Fibroblast of mammary gland (primary cell): ENCODE measurements around the gene CALML3.

Source experiments
- DNase-seq: peaks from one replicate; pipeline ENCODE4 v3.0.0-alpha.2; 2010; ENCODE audit warnings: low read depth
- H3K4me3 ChIP-seq: 2 replicates; pipeline ENCODE4 v1.5.1; 2011; ENCODE audit warnings: low read depth, mild to moderate bottlenecking, low read length, moderate library complexity; ENCODE audit not compliant: control insufficient read depth
- CTCF ChIP-seq: conservative IDR thresholded peaks from 2 replicates; pipeline ENCODE4 v1.5.1; 2011; ENCODE audit warnings: low read depth, low read length, inconsistent platforms; ENCODE audit not compliant: control insufficient read depth, insufficient read depth

Gene CALML3

GRCh38 chr10:5492929-5493576 lies 31.7 kb upstream of the CALML3 start:
- no peak for TF ChIP-seq CTCF
- DNase-seq: no peak
- no peak overlapping the region for H3K4me3 ChIP-seq

- no peak for TF ChIP-seq CTCF
- no peak overlapping the region for H3K4me3 ChIP-seq
- DNase-seq: no peak
Observed at GRCh38 chr10:5493691-5494090, 31.1 kb upstream of the CALML3 start.

GRCh38 chr10:5494611-5495010 lies 30.1 kb upstream of the CALML3 start:
- no peak for DNase-seq
- no peak overlapping the region for H3K4me3 ChIP-seq
- no peak for TF ChIP-seq CTCF

GRCh38 chr10:5496261-5497250 lies 28.2 kb upstream of the CALML3 start:
- DNase-seq: no peak
- TF ChIP-seq CTCF: no peak
- no peak overlapping the region for H3K4me3 ChIP-seq

- TF ChIP-seq CTCF: no peak
- H3K4me3 ChIP-seq: no peak overlapping the region
- no peak for DNase-seq
Observed at GRCh38 chr10:5497289-5497688, 27.5 kb upstream of the CALML3 start.

- no peak for TF ChIP-seq CTCF
- H3K4me3 ChIP-seq: no peak overlapping the region
- DNase-seq: no peak
Observed at GRCh38 chr10:5497948-5498730, 26.6 kb upstream of the CALML3 start.
